HG02623 (cell line): ENCODE results near the gene SLC2A14.
"Not testable (repeated sequence)": the region's sequence is repeated elsewhere in the genome, so short reads cannot be mapped to it uniquely, and the experiment has no call there.

Experiments used
- ATAC-seq: cut with Tn5 transposase; IDR thresholded peaks from one replicate; pipeline ENCODE4 v1.9.1; 2021; ENCODE audit warnings: moderate library complexity; ENCODE audit not compliant: unreplicated experiment

SLC2A14 gene

GRCh38 chr12:7835766-7836165, 36.9 kb downstream of the SLC2A14 start:
- ATAC-seq = no peak

DNA sequence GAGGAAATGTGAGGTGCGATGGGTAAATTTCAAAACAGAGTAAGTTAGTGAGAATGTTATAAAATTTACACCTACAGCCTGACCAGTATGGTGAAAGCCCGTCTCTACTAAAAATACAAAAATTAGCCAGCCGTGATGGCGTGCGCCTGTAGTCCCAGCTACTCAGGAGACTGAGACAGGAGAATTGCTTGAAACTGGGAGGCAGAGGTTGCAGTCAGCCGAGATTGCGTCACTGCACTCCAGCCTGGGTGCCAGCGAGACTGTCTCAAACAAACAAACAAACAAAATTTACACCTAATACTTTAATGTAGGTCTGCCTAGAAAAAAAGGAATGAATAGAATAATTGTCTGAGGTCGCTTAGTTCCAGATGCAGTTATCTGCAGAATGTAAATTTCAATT, 37.6 kb downstream of the SLC2A14 start:
- no peak for ATAC-seq

DNA sequence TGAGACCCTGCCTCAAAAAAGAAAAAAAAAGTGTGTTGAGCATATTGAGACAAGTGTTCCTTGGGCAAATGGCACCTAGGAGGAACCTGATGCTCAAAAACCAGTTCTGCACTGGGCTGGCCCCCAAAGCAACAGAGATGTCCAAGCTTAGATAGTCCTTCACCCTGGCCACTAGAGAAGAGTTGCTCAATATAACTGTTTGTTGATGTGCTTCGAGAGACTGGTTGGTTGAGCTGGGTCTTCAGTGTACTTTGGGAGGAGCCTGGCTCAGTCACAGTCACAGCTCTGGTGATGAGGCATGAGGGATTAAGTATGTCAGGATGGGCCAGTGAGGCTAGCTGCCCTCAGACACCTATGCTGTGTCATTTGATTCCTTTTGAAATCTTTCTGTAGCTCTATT, 38.0 kb downstream of the SLC2A14 start:
- ATAC-seq = no peak

DNA sequence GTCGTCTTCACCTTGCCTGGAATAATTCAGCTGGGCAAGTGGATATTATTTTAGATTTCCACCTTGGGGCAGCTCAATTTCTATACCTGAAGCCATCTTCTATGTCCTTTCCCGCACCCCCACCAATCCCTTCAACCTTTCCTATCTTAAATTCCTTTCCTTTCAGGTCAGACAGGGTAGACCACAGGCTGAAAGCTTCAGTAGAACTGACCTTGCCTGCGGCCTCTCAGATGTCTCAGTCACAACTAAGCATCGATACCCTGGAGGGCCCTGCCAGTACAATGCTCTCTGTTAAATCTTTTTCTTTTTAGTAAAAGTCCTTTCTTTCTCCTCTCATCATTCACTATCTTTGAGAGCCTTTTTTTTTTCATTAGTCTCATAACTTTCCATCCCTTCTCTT, 38.9 kb downstream of the SLC2A14 start:
- no peak for ATAC-seq

DNA sequence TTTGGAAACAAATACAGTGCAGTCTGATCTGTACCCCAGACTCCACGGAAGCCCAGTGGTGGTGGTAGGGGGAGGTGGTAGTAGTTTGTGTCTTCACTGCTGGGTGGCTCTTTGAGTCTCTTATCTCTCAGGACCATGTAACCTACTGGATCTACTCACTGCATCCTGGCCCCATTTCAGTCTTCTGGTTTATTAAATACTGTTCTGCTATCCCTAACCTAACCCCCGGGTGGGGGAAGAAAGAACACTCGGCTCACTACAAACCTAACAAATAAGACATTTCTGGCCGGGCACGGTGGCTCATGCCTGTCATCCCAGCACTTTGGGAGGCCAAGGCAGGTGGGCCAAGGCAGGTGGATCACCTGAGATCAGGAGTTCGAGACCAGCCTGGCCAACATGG, 39.5 kb downstream of the SLC2A14 start:
- ATAC-seq = not testable (repeated sequence)

DNA sequence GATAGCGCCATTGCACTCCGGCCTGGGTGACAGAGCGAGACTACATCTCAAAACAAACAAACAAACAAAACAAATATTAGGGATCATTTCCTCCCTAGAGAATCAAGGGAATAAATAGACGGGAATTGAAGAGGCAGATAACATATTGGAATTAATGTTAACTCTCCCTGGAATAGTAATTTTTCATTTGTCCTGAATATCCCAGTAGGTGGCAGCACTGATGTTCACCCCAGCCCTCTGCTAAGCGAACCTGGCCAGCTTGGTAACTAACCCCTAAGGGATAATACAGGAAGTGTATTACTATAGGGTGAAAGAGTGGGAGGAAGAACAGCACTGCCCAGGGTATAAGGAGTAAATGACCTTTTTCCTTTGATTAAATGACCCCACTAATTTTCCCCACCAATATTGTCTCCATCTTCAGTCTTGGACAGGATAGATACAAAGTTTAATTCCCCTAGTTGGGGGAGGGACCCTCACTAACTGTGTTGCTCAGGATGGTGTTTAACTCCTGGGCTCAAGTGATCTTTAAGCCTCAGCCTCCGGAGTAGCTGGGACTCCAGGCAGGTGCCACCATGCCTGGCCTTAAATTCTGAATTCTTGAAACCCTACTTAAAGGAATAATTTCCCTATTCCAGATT, 40.5 kb downstream of the SLC2A14 start:
- ATAC-seq = no peak

GRCh38 chr12:7829737-7830136, 43.0 kb downstream of the SLC2A14 start:
- not testable (repeated sequence) for ATAC-seq

GRCh38 chr12:7825754-7826153, 47.0 kb downstream of the SLC2A14 start:
- ATAC-seq = not testable (repeated sequence)

GRCh38 chr12:7806863-7807487, 65.7 kb downstream of the SLC2A14 start:
- ATAC-seq = no peak

DNA sequence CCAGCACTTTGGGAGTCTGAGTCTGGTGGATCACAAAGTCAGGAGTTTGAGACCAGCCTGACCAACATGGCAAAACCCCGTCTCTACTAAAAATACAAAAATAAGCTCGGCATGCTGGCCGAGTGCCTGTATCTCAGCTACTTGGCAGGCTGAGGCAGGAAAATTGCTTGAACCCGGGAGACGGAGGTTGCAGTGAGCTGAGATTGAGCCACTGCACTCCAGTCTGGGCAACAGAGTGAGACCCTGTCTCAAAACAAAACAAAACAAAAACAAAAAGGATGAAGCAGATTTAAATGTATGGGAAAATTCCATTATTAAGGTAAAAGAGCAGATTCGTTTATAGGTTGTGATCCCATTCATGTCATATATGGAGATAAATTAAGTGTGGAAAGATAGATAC, 66.4 kb downstream of the SLC2A14 start:
- ATAC-seq = not testable (repeated sequence)

DNA sequence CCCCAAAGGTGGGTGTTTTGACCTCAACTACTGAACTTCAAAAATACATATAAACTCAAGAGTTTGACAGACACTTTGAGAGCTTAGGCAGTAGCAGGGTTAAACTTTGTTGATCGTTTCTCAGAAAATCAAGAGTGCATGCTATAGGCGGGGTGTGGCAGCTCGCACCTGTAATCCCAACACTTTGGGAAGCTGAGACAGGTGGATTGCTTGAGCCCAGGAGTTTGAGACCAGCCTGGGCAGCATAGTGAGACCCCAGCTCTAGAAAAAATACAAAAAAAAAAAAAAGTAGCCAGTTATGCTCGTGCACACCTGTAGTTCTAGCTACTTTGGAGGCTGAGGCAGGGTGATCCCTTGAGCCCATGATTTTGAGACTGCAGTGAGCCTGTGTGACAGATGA, 71.3 kb downstream of the SLC2A14 start:
- no peak for ATAC-seq

- not testable (repeated sequence) for ATAC-seq
Measured at GRCh38 chr12:7798750-7799308, 73.9 kb downstream of the SLC2A14 start.

DNA sequence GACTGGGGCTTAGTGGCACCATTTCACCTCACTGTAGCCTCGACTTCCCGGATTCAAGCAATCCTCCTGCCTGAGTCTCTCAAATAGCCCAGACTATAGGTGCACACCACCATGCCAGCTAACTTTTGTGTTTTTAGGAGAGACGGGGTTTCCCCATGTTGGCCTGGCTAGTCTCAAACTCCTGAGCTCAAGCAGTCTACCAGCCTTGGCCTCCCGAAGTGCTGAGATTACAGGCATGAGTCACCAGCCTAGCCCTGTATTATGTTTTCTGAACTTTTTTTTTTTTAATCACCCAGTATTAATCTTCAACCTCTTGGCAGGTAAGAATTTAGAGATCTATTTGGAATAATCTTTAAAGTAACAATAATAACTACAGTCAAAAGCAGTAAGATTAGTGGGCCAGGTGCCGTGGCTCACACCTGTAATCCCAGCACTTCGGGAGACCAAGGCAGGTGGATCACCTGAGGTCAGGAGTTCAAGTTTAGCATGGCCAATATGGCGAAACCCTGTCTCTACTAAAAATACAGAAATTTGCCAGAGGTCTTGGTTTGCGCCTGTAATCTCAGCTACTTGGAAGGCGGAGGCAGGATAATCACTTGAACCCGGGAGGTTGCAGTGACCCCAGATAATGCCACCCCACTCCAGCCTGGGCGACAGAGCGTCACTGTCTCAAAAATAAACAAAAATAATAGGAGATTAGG, 74.9 kb downstream of the SLC2A14 start:
- ATAC-seq = no peak

DNA sequence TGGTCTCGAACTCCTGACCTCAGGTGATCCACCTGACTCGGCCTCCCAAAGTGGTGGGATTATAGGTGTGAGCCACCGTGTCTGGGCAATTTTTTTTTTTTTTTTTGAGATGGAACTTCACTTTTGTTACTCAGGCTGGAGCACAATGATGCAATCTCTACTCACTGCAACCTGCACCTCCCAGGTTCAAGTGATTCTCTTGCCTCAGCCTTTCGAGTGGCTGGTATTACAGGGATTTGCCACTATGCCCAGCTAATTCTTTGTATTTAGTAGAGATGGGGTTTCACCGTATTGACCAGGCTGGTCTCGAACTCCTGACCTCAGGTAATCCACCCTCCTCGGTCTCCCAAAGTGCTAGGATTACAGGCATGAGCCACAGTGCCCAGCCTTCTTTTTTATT, 75.4 kb downstream of the SLC2A14 start:
- ATAC-seq = not testable (repeated sequence)

- no peak for ATAC-seq
Measured at GRCh38 chr12:7793211-7793610, 79.5 kb downstream of the SLC2A14 start.

DNA sequence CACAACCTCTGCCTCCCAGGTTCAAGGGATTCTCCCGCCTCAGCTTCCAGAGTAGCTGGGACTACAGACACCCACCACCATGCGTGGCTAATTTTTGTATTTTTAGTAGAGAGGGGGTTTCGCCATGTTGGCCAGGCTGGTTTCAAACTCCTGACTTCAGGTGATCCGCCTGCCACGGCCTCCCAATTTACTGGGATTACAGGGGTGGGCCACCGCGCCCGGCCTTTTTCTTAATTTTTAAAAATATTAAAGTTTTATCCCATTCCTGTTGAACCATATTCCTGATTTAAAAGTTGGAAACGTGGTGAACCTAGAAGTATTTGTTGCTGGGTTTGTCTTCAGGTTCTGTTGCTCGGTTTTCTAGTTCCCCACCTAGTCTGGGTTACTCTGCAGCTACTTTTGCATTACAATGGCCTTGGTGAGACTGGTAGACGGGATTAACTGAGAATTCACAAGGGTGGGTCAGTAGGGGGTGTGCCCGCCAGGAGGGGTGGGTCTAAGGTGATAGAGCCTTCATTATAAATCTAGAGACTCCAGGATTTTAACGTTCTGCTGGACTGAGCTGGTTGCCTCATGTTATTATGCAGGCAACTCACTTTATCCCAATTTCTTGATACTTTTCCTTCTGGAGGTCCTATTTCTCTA, 83.7 kb downstream of the SLC2A14 start, which contains the start of gene NANOG:
NANOG (plus strand) TSS at position 519 of the 645 bp plus-strand sequence. CDS start 213 bp downstream, outside the sequence.
- ATAC-seq = not testable (repeated sequence)

DNA sequence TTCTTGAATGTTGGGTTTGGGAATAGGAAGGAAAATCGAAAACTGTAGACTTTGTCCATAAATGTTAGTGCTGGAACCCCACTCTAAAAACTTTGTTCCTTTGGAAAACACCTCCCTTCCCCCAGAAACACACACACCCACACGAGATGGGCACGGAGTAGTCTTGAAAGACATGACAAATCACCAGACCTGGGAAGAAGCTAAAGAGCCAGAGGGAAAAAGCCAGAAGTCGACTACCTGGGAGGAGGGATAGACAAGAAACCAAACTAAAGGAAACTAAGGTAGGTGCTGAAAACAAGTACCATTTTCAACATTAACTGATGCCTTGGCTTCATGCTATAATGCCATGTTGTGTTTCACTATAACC, 84.4 kb downstream of the SLC2A14 start:
- ATAC-seq = no peak

DNA sequence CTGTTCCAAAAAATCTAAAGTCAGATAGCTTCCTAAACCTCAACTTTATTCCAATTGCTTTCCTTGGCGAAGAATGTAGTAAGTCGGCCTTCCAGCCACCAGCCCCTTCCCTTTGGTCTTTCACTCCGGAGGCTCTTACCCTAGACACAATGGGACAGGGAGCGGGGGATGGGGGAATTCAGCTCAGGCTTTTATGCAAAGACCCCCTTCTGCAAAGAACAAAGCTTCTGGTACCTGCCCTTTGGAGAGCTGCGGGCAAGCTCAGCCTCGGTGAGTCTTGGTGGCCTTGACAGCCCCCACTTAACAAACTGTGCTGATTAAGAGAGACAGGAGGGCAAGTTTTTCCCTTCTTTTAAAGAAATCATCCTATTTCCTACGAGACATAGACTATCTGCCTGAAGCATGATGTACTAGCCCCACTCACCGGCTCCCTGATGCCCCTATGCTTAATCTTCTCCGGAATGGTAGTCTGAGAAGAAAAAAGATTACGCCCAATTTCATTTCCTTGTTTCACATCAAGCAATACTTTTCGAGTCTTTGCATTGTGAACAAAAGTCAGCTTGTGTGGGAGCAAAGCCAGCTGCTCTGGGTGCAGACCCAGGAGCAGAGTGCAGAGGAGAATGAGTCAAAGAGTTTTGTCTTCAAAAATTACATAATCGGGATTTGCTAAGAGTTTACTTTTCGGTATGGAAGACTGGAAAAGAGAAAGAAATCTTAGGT, 85.0 kb downstream of the SLC2A14 start:
- ATAC-seq = no peak

GRCh38 chr12:7784701-7785100, 88.0 kb downstream of the SLC2A14 start:
- no peak for ATAC-seq

GRCh38 chr12:7783433-7783832, 89.3 kb downstream of the SLC2A14 start:
- ATAC-seq = not testable (repeated sequence)

DNA sequence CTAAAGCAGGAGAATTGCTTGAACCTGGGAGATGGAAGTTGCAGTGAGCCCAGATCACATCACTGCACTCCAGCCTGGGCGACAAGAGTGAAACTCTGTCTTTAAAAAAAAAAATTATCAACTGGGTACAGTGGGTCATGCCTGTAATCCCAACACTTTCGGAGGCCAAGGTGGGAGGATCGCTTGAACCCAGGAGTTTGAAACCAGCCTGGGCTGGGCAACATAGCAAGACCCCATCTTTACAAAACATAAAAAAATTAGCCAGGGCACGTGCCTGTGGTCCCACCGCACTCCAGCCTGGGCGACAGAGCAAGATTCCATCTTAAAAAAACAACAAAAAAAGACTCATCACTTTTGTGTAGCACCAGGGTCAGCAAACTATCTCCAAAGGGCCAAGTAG, 90.7 kb downstream of the SLC2A14 start:
- no peak for ATAC-seq
